Natural killer cell (primary cell): Measurements from ENCODE around the gene NR5A2. TPM values are rescaled to one million over a fixed set of nuclear protein-coding genes. Genes with fewer than 3 reads are reported as not detected.

Experiments
- ATAC-seq, 3 donors: fragments of 150-1000 bp in 2 of 3; fragments of 200-7000 bp in 1 of 3; cut with Tn5 transposase; 1 replicate in 1 of 3; 2 replicates in 2 of 3; pipeline ENCODE4 v1.10.0; 2021; ENCODE audit warnings: mild to moderate bottlenecking in 2 of 3, moderate library complexity in 2 of 3
- DNase-seq, 2 donors: peaks; one replicate each; pipeline versions ENCODE4 v3.0.0 to v3.0.0-alpha.2; 2013 to 2021; ENCODE audit warnings: mixed read lengths in 1 of 2
- H3K27ac ChIP-seq: one replicate; pipeline ENCODE4 v1.5.1; 2013; ENCODE audit warnings: mild to moderate bottlenecking, low read length
- H3K27me3 ChIP-seq: one replicate; pipeline ENCODE4 v1.6.1; 2013; ENCODE audit warnings: low read length; ENCODE audit not compliant: control insufficient read depth, insufficient read depth
- H3K36me3 ChIP-seq: one replicate; pipeline ENCODE4 v1.6.1; 2013; ENCODE audit warnings: low read length; ENCODE audit not compliant: control insufficient read depth, insufficient read depth
- H3K4me1 ChIP-seq: one replicate; pipeline ENCODE4 v1.6.1; 2013; ENCODE audit warnings: low read length; ENCODE audit not compliant: control insufficient read depth, insufficient read depth
- H3K4me3 ChIP-seq: one replicate; pipeline ENCODE4 v1.5.1; 2013; ENCODE audit warnings: low read length
- H3K9me3 ChIP-seq: one replicate; pipeline ENCODE4 v1.6.1; 2013; ENCODE audit warnings: low read length; ENCODE audit not compliant: control insufficient read depth, insufficient read depth
- H3K27ac Mint-ChIP-seq, 2 donors: one replicate each; pipeline ENCODE4 v1.8.0; 2022; ENCODE audit warnings: mild to moderate bottlenecking in 2 of 2, mixed read lengths in 2 of 2, moderate library complexity in 1 of 2
- H3K27me3 Mint-ChIP-seq, 2 donors: one replicate each; pipeline ENCODE4 v1.8.0; 2022; ENCODE audit warnings: low read depth in 2 of 2, mixed read lengths in 2 of 2
- H3K36me3 Mint-ChIP-seq: one replicate; pipeline ENCODE4 v1.8.0; 2022; ENCODE audit warnings: mixed read lengths
- H3K4me1 Mint-ChIP-seq, 2 donors: one replicate each; pipeline ENCODE4 v1.8.0; 2022; ENCODE audit warnings: mixed read lengths in 2 of 2
- H3K4me3 Mint-ChIP-seq: one replicate; pipeline ENCODE4 v1.8.0; 2022; ENCODE audit warnings: mild to moderate bottlenecking, moderate library complexity, mixed read lengths
- H3K9me3 Mint-ChIP-seq, 2 donors: one replicate each; pipeline ENCODE4 v1.8.0; 2022; ENCODE audit warnings: mixed read lengths in 2 of 2
- WGBS: methylation state at CpG from one replicate; pipeline ENCODE4 v1.1.7; 2013; ENCODE audit warnings: missing lambda C conversion rate; ENCODE audit not compliant: insufficient coverage; 5-methylcytosine and 5-hydroxymethylcytosine counted together
- intact Hi-C: fragments of 100-400 bp; cut with micrococcal nuclease; formaldehyde crosslinking; loops from one replicate; pipeline ENCODE4 v1.14.2; 2022
- total RNA-seq, 4 donors: library from RNA; stranded (reverse); fragments of 120-200 nt in 1 of 4; gene quantifications; one replicate each; pipeline versions ENCODE4 v1.2.3 to v1.2.4, GENCODE V29; 2013 to 2022
- TF ChIP-seq, protein P1 (sequence below): fragments of 200-600 bp; IDR thresholded peaks from one replicate; pipeline ENCODE4 v1.8.0; 2022; ENCODE audit warnings: antibody characterized with exemption

The NR5A2 gene
- total RNA-seq, result not detected
- not detected for total RNA-seq (2013)

DNA sequence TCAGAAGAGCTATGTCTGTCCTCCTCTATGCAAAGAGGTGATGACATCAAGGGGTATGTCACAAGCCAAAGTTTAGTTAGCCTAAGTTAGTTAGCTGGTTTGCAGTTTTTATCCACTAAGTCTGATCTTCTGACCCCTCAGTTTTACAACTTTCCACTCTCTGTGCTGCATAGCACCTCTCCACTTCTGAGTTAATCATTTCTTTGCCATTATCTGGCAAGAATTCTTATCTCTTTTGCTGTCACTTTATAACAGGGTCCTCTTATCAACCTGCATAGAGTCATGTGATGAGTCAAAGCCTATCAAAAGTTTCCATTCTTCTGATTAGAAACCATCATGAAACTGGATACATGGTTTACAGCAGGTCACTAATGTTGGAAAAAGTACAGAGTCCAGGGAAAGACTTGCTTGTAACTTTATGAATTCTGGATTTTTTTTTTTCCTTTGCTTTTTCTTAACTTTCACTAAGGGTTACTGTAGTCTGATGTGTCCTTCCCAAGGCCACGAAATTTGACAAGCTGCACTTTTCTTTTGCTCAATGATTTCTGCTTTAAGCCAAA, at the start of gene NR5A2:
Gene NR5A2, plus strand, starts transcription at position 447 of the 560 bp plus-strand sequence. CDS start 138 bp downstream, outside the sequence.
- Mint-ChIP-seq H3K27me3 (peaks cover 34 to 41% of the 10 kb centered on the region in 2 donors), H3K4me1 (peaks cover 4 to 5% of the 10 kb centered on the region in 2 donors), H3K36me3 (no peaks in the 10 kb centered on the region), H3K9me3 (no peaks in the 10 kb centered on the region), H3K27ac (no peak within 1 kb of the TSS), H3K4me3 (peak within 1 kb of the TSS; percentile 38)
- Histone ChIP-seq H3K9me3 (no peaks in the 10 kb centered on the region), H3K27ac (no peak within 1 kb of the TSS), H3K4me3 (no peak within 1 kb of the TSS), H3K36me3 (no peaks in the 10 kb centered on the region), H3K27me3 (peaks cover 33% of the 10 kb centered on the region), H3K4me1 (peaks cover 6% of the 10 kb centered on the region)
- TF ChIP-seq, protein P1, sequence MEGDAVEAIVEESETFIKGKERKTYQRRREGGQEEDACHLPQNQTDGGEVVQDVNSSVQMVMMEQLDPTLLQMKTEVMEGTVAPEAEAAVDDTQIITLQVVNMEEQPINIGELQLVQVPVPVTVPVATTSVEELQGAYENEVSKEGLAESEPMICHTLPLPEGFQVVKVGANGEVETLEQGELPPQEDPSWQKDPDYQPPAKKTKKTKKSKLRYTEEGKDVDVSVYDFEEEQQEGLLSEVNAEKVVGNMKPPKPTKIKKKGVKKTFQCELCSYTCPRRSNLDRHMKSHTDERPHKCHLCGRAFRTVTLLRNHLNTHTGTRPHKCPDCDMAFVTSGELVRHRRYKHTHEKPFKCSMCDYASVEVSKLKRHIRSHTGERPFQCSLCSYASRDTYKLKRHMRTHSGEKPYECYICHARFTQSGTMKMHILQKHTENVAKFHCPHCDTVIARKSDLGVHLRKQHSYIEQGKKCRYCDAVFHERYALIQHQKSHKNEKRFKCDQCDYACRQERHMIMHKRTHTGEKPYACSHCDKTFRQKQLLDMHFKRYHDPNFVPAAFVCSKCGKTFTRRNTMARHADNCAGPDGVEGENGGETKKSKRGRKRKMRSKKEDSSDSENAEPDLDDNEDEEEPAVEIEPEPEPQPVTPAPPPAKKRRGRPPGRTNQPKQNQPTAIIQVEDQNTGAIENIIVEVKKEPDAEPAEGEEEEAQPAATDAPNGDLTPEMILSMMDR, result no peak
- 94% methylated on average over 1 of the region's 1 CpG for WGBS
- DNase-seq (no peak), ATAC-seq (no peak)
- intact Hi-C loops, result no loop called here

DNA sequence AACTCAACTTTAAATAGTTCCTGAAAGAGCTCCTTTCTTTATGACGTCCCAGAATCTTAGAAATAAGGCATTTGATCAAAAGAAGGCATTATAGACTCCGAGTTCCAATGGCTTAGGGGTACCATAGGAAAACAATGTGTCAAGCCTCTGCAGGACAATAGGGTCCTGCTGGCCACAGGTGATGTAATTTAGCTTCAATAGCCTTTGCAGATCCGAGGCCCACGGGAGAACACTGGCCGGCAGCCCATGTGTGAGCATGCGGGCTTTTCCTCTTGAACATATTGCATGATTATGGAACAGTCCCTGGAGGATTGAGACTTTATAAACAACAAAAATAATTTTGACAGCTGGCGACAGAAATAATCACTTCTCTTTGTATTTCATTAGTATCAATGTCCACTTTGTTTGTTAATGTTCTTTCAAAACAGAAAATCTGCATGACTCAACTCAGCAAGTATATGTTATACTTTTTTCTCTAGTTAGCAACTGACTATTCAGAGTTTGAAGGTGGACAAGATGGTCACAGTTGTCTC, 49.0 kb upstream of the NR5A2 start:
- no peak overlapping the region for H3K27ac Mint-ChIP-seq
- WGBS, result 92% methylated on average over 7 of the region's 7 CpGs
- no peaks in the 10 kb centered on the region for H3K9me3 Mint-ChIP-seq
- H3K36me3 Mint-ChIP-seq, result no peaks in the 10 kb centered on the region
- no peak for DNase-seq
- peaks cover 0 to 6% of the 10 kb centered on the region in 2 donors for H3K27me3 Mint-ChIP-seq
- no peaks in the 10 kb centered on the region for H3K4me1 ChIP-seq
- H3K4me1 Mint-ChIP-seq, result no peaks in the 10 kb centered on the region
- H3K4me3 ChIP-seq, result no peak overlapping the region
- TF ChIP-seq, protein P1, result no peak
- no peaks in the 10 kb centered on the region for H3K9me3 ChIP-seq
- intact Hi-C loops, result no loop called here
- no peaks in the 10 kb centered on the region for H3K27me3 ChIP-seq
- no peaks in the 10 kb centered on the region for H3K36me3 ChIP-seq
- no peak overlapping the region for H3K4me3 Mint-ChIP-seq
- H3K27ac ChIP-seq, result no peak overlapping the region
- no peak for ATAC-seq

DNA sequence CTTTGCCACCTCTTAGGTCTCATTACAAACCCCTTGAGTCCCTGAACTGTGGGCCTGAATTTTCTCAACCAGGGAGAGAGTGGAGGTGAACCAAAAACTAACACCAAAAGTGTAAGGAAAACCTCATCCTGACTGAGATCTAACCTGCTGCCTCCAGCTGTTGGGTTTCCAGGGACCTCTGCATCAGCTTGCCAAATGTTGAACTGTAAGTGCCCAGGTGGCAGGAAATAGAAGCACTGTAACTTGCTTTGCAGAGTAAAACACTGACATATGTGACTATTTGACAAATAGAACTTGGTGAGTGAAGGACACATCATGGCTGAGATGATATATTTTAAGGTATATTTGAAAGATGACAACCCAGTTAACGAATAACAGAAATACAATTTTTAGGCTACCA, 48.4 kb upstream of the NR5A2 start:
- Histone ChIP-seq H3K27ac (no peak overlapping the region), H3K27me3 (no peaks in the 10 kb centered on the region), H3K4me1 (no peaks in the 10 kb centered on the region), H3K9me3 (no peaks in the 10 kb centered on the region), H3K4me3 (no peak overlapping the region), H3K36me3 (no peaks in the 10 kb centered on the region)
- H3K27me3 Mint-ChIP-seq, result peaks cover 0 to 3% of the 10 kb centered on the region in 2 donors
- no peaks in the 10 kb centered on the region for H3K9me3 Mint-ChIP-seq
- ATAC-seq (no peak), DNase-seq (no peak)
- H3K27ac Mint-ChIP-seq, result no peak overlapping the region
- 42% methylated on average over 1 of the region's 1 CpG for WGBS
- H3K4me3 Mint-ChIP-seq, result no peak overlapping the region
- no peaks in the 10 kb centered on the region for H3K36me3 Mint-ChIP-seq
- no peaks in the 10 kb centered on the region for H3K4me1 Mint-ChIP-seq
- intact Hi-C loops, result no loop called here
- TF ChIP-seq, protein P1, result no peak

DNA sequence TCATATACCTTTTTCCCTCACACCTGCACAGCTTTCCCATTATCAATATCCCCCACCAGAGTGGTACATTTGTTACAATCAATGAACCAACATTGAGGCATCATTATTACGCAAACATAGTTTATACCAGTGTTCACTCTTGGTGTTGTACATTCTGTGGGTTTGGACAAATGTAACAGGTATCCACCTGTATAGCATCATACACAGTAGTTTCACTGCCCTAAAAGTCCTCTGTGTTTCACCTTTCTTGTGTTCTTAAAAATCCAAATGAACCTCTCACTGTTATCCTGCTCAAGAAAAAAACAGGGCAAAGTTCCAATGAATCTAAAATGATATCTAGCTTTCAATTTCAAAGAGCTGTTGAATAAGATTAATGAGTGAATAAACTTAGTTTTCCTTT, 45.9 kb upstream of the NR5A2 start:
- ATAC-seq, result no peak
- Mint-ChIP-seq H3K27ac (no peak overlapping the region), H3K9me3 (no peaks in the 10 kb centered on the region), H3K36me3 (no peaks in the 10 kb centered on the region), H3K27me3 (no peaks in the 10 kb centered on the region), H3K4me3 (no peak overlapping the region), H3K4me1 (no peaks in the 10 kb centered on the region)
- WGBS, result no CpG with 5 or more reads among the region's 1 CpG
- Histone ChIP-seq H3K4me1 (no peaks in the 10 kb centered on the region), H3K4me3 (no peak overlapping the region), H3K36me3 (no peaks in the 10 kb centered on the region), H3K9me3 (no peaks in the 10 kb centered on the region), H3K27ac (no peak overlapping the region), H3K27me3 (no peaks in the 10 kb centered on the region)
- DNase-seq, result no peak
- TF ChIP-seq, protein P1, result no peak
- intact Hi-C loops, result no loop called here
